ENCODE measurements around the gene HBM. TPM values are rescaled to one million over a fixed set of nuclear protein-coding genes. Genes with fewer than 3 reads are reported as not detected.
"Not testable (repeated sequence)": the region's sequence is repeated elsewhere in the genome, so short reads cannot be mapped to it uniquely, and the experiment has no call there.

HBM gene
- polyA plus RNA-seq, result 1 to 10 TPM in 1 of 3 donors, not detected in 2; 1.9 TPM

GRCh38 chr16:165539-166374 is at the start of gene HBM:
TSS of gene HBM (plus strand) at chr16:165978. CDS start at chr16:165998, 20 bp downstream.
- 1 to 4% (median 3%) methylated on average over 68 to 75 of the region's 75 CpGs for WGBS, 3 donors
- no peak within 1 kb of the TSS for H3K27ac ChIP-seq (ENCODE audit: low read depth, low read length)

GRCh38 chr16:116015-116414 is 49.8 kb upstream of the HBM start:
- no peak overlapping the region for H3K27ac ChIP-seq (ENCODE audit: low read depth, low read length)
- 70 to 74% (median 70%) methylated on average over 7 of the region's 7 CpGs for WGBS, 3 donors

- 60 to 71% (median 64%) methylated on average over 19 of the region's 19 CpGs for WGBS, 3 donors
- no peak overlapping the region for H3K27ac ChIP-seq (ENCODE audit: low read depth, low read length)
Observed at GRCh38 chr16:117379-118365, 48.1 kb upstream of the HBM start.

GRCh38 chr16:118857-119256 is 46.9 kb upstream of the HBM start:
- 95 to 96% (median 96%) methylated on average over 2 of the region's 2 CpGs for WGBS, 3 donors
- no peak overlapping the region for H3K27ac ChIP-seq (ENCODE audit: low read depth, low read length)

GRCh38 chr16:119295-119694 is 46.5 kb upstream of the HBM start:
- H3K27ac ChIP-seq (ENCODE audit: low read depth, low read length), result no peak overlapping the region
- WGBS, 3 donors, result 86 to 92% (median 92%) methylated on average over 5 of the region's 5 CpGs

GRCh38 chr16:119835-120491 is 45.8 kb upstream of the HBM start:
- no peak overlapping the region for H3K27ac ChIP-seq (ENCODE audit: low read depth, low read length)
- 78 to 91% (median 84%) methylated on average over 3 of the region's 3 CpGs for WGBS, 3 donors

GRCh38 chr16:120756-121155 is 45.0 kb upstream of the HBM start:
- 88 to 96% (median 90%) methylated on average over 2 of the region's 2 CpGs for WGBS, 3 donors

GRCh38 chr16:122361-122760 is 43.4 kb upstream of the HBM start:
- no peak overlapping the region for H3K27ac ChIP-seq (ENCODE audit: low read depth, low read length)
- WGBS, 3 donors, result 71 to 89% (median 84%) methylated on average over 1 of the region's 1 CpG

More at GRCh38 chr16:120756-121155, 45.0 kb upstream of the HBM start:
- no peak overlapping the region for H3K27ac ChIP-seq (ENCODE audit: low read depth, low read length)

- 86 to 87% (median 87%) methylated on average over 15 to 19 of the region's 19 CpGs for WGBS, 3 donors
- H3K27ac ChIP-seq (ENCODE audit: low read depth, low read length), result not testable (repeated sequence)
Observed at GRCh38 chr16:123558-124350, 42.0 kb upstream of the HBM start.

GRCh38 chr16:125011-125410 is 40.8 kb upstream of the HBM start:
- WGBS, 3 donors, result 87 to 92% (median 87%) methylated on average over 3 of the region's 3 CpGs
- no peak overlapping the region for H3K27ac ChIP-seq (ENCODE audit: low read depth, low read length)

GRCh38 chr16:129075-129474 is 36.7 kb upstream of the HBM start:
- WGBS, 3 donors, result 91 to 95% (median 94%) methylated on average over 2 of the region's 2 CpGs
- H3K27ac ChIP-seq (ENCODE audit: low read depth, low read length), result no peak overlapping the region

- WGBS, 3 donors, result 86 to 96% (median 95%) methylated on average over 15 of the region's 15 CpGs
Observed at GRCh38 chr16:130533-131173, 35.1 kb upstream of the HBM start.

GRCh38 chr16:132120-132519 is 33.7 kb upstream of the HBM start:
- no peak overlapping the region for H3K27ac ChIP-seq (ENCODE audit: low read depth, low read length)
- 93 to 95% (median 94%) methylated on average over 7 of the region's 7 CpGs for WGBS, 3 donors

More at GRCh38 chr16:130533-131173, 35.1 kb upstream of the HBM start:
- no peak overlapping the region for H3K27ac ChIP-seq (ENCODE audit: low read depth, low read length)

GRCh38 chr16:133716-134115 is 32.1 kb upstream of the HBM start:
- WGBS, 3 donors, result 88 to 97% (median 93%) methylated on average over 2 of the region's 2 CpGs
- H3K27ac ChIP-seq (ENCODE audit: low read depth, low read length), result no peak overlapping the region

- WGBS, 3 donors, result 0 to 3% (median 1%) methylated on average over 20 to 30 of the region's 30 CpGs
- no peak overlapping the region for H3K27ac ChIP-seq (ENCODE audit: low read depth, low read length)
Observed at GRCh38 chr16:138049-138417, 27.7 kb upstream of the HBM start.

- no peak overlapping the region for H3K27ac ChIP-seq (ENCODE audit: low read depth, low read length)
- 64 to 73% (median 68%) methylated on average over 10 of the region's 10 CpGs for WGBS, 3 donors
Observed at GRCh38 chr16:140175-140857, 25.5 kb upstream of the HBM start.

GRCh38 chr16:142405-142967 is 23.3 kb upstream of the HBM start:
- H3K27ac ChIP-seq (ENCODE audit: low read depth, low read length), result no peak overlapping the region
- 76 to 87% (median 80%) methylated on average over 12 of the region's 12 CpGs for WGBS, 3 donors
